Ecto neural progenitor cell (in vitro differentiated cells): Measurements from ENCODE around the gene ACOX3.
A peak's percentile ranks its signal among the peaks of the same experiment; 100 is the strongest.
"Not testable (repeated sequence)": the region's sequence is repeated elsewhere in the genome, so short reads cannot be mapped to it uniquely, and the experiment has no call there.

ENCODE experiments used
- DNase-seq: peaks from one replicate; pipeline ENCODE4 v3.0.0-alpha.2; 2018; ENCODE audit warnings: low spot score

The ACOX3 gene

DNA sequence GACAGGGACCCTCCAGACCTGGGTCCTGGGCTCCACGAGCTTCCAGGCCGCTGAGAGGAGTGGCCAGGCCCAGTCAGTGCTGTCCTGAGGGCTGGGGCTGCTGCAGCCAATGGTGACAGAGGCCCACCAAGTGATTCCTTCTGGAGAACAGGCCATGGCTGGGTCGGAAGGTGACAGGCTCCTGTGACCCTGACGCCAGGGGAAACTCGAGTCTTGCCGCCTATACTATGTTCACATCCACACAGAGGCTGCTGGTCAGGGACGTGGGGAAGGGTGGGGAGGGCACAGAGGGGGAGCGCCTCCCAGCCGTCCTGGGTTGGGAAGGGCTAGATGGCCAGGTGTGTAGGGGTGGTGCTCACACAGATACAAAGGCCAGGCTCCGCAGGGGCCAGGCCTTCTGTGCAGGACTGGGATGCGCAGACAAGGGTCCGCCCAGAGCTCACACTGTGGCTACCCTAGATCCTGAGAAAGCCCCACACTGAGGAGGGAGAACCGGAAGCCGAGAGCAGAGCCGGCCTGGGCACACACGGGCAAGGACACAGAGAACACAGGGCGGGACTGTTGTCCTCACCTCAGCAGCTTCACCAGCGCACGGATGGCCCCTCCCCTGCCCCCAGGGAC lies 89.6 kb downstream of the ACOX3 start:
- peak; percentile 43 for DNase-seq

GRCh38 chr4:8350352-8350751 lies 90.2 kb downstream of the ACOX3 start:
- DNase-seq = peak; percentile 37

DNA sequence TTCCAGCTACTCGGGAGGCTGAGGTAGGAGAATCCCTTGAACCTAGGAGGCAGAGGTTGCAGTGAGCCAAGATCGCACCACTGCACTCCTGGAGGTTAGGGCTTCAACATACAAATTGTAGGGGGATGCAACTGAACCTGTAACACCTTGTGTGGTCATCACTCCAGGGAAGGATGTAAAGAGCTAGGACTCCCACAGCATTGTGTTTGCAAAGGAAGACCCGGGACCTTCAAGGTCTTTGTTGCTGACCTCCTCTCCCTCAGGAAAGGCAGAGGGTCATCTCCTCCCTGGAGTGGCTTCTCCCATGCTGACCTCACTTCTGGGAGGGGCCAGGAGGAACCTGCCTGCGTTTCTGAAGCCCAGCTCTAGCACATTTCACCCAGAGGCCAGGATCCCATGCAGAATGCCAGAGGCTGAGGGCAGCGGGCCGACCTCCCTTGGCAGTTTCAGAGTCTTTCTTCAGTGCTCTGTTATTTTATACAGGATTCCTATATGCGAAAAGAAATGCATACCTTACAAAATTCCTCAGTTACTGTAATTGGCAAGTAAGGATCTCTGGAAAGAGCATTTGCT lies 90.8 kb downstream of the ACOX3 start:
- DNase-seq = peak; percentile 24

DNA sequence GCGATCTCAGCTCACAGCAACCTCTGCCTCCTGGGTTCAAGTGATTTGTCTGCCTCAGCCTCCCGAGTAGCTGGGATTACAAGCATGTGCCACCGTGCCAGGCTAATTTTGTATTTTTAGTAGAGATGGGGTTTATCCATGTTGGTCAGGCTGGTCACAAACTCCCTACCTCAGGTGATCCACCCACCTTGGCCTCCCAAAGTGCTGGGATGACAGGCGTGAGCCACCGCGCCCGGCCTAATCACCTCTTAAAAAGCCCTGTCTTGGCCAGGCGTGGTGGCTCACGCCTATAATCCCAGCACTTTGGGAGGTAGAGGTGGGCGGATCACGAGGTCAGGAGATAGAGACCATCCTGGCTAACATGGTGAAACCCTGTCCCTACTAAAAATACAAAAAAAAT lies 91.3 kb downstream of the ACOX3 start:
- not testable (repeated sequence) for DNase-seq

- DNase-seq = no peak
Measured at GRCh38 chr4:8348071-8348470, 92.5 kb downstream of the ACOX3 start.

GRCh38 chr4:8347660-8348059 lies 92.9 kb downstream of the ACOX3 start:
- no peak for DNase-seq

GRCh38 chr4:8346838-8347605 lies 93.5 kb downstream of the ACOX3 start:
- no peak for DNase-seq

GRCh38 chr4:8345946-8346814 lies 94.3 kb downstream of the ACOX3 start:
- no peak for DNase-seq

DNA sequence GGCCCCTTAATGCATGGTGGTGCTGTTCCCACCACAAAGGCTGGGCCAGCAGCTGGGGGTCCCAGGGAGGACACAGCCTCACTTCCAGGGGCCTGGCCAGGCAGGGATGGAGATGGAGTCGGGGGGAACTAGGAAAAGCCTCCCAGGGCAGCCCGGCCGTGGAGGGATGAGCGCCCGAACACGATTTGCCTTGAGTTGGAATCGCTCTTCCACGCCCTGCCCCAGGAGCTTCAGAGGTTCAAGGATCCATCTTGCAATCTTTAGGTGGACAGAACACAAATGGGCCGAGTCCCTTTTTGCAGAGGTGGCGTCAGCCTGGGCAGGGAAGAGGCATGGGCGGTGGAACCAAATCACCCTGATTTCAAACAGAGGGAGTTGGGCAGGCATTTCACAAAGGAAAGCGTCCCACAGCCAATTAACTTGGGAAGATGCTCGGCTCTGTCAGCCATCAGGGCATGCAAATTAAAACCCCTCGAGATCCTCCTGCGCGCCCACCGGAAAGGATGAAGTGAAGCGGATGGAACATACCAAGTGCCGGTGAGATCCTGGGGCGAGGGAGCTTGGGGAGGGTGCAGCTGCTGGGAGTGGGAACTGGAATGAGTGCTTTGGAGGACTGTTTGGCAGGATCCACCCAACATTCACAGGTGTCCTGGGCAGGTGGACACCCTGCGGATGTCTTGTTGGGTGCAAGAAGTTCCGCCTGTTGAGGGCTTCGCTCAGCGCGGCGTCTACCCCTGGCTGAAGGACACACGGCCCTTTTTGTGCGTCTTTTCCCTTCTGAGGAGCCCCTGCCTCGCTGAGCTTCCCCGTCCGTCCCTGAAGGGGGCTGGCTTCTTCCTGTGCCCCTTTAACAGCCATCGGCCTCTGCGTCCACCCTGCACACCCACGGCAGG lies 95.2 kb downstream of the ACOX3 start:
- DNase-seq = no peak

GRCh38 chr4:8344377-8344776 lies 96.1 kb downstream of the ACOX3 start:
- DNase-seq = no peak

DNA sequence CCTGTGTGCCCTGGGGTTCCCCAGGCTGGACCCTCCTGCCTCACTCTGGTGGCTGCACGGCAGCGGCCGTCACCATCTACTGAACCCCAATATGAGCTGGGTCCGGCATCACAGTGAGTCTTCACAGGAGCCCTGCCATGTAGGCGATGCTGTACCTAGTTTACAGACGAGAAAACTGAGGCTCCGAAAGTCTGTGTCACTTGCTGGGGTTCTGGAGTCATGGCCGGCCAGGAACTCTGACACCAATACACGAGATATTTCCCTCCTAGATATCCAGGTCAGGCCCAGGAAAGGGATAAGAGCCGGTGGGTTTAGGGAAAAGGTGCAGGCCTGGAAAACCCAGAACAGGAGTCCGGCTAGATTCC lies 96.6 kb downstream of the ACOX3 start:
- DNase-seq = no peak

DNA sequence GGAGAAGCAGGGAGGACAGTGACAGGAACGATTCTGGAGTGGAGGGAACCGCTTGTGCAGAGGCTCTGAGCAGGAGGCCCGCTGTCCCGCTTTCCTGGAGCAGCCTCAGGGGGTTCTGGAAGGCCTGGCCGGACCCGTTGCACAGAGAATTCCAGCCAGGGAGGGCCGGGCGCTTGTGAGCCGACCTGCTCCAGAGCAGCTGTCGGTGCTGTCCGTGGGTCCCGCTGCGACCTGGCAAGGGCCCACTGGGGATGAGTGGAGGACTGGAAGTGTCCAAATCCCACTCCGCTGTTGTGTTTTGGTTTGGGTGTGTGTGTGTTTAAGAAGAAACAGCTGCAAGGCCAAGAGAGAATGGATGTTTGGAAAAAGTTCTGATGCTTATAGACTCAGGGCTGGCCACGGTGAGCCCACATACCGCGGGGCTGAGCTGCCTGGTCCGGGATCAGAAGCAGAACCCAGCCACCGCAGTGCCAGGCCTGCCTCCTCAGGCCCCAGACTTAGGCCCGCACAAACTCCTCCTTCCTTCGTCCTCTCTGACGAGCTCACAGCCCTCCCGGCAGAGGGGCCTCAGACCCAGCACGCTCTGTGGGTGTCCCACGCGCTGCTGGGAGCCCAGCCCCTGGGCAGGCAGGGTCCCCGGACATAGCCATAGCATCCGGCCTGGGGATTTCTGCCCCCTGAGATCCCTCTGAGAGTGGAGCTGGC lies 97.1 kb downstream of the ACOX3 start:
- no peak for DNase-seq

- DNase-seq = peak; percentile 70
Measured at GRCh38 chr4:8342651-8343261, 97.8 kb downstream of the ACOX3 start.

- no peak for DNase-seq
Measured at GRCh38 chr4:8341691-8342090, 98.8 kb downstream of the ACOX3 start.

DNA sequence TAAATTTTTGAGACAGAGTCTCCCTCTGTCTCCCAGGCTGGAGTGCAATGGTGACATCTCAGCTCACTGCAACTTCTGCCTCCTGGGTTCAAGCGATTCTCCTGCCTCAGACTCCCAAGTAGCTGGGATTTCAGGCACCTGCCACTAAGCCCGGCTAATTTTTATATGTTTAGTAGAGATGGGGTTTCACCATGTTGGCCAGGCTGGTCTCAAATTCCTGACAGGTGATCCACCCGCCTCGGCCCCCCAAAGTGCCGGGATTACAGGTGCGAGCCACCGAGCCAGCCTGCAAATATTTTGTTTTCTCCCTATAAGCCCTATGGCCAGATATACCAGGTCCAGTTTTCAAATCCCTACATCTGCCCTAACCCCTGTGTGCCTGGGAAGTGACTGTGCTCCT lies 99.2 kb downstream of the ACOX3 start:
- DNase-seq = not testable (repeated sequence)

DNA sequence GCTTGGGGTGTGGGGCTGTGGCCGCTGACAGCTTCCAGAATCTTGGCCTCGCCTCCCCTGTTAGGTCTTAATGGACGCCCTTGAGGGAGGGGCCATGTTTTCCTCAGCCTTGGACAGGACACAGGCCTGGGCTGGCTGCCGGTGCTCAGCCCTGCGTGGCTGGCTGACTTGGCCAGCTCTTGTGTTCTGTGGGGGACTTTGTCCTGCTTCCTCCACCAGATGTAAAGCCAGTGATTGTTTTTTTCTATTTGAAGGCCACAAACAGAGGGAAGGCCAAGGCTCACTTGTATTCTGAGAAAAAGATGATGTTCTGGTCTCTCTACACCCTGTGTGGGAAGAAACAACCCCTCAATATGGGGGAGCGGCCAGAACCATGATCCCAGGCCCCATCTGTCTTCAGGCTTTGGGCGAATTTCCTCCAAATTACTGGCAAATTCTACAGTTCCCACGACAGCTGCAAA lies 99.7 kb downstream of the ACOX3 start:
- no peak for DNase-seq

GRCh38 chr4:8338351-8338961 lies 102.1 kb downstream of the ACOX3 start:
- no peak for DNase-seq

DNA sequence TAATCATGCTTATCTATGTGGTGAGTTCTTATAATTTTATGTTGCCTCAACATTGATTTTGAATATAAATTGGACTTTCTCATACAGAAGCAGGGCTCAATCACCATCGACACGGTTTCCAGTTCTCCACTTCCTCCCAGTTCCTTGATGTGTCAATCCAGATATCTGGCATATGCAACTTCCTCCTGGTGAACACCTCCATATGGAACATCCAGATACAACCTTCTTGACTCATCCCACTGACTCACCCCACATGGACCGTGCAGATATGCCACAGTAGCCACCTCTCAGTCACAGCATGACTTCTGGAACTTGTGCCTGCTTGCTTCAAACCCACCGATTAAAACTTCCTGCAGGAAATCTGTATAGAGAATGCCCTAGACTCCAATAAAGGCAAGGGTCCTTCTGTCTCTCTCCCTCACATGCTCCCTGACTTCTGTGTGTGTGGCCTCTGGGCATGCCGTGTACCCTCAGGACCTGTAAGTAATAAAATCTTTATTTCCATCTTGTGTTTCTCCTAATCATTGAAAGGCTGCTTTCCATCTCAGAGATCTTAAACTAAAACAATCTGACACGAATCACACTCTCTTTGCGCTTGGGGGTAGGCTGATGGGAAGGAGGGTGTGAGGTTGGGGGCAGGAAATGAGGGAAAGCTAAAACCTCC lies 104.0 kb downstream of the ACOX3 start:
- DNase-seq = peak; percentile 11

- no peak for DNase-seq
Measured at GRCh38 chr4:8335848-8336247, 104.7 kb downstream of the ACOX3 start.
